KOPT-K1 (cell line): ENCODE results near the gene CEP112.
"Not testable (repeated sequence)": the region's sequence is repeated elsewhere in the genome, so short reads cannot be mapped to it uniquely, and the experiment has no call there.

Experiments used
- H3K27ac ChIP-seq: fragments of 200-600 bp; sonication (generic); 2 replicates; pipeline ENCODE4 v1.5.1; 2016; ENCODE audit warnings: antibody characterized with exemption, mild to moderate bottlenecking, low read depth, low read length; ENCODE audit not compliant: poor library complexity, severe bottlenecking
- H3K36me3 ChIP-seq: fragments of 200-600 bp; sonication (generic); 2 replicates; pipeline ENCODE4 v1.5.1; 2017; ENCODE audit warnings: antibody characterized with exemption, mild to moderate bottlenecking, low read length, moderate library complexity; ENCODE audit not compliant: insufficient read depth
- H3K9me3 ChIP-seq: fragments of 200-600 bp; sonication (generic); 2 replicates; pipeline ENCODE4 v1.5.1; 2017; ENCODE audit warnings: antibody characterized with exemption, low read length, mild to moderate bottlenecking; ENCODE audit not compliant: insufficient read depth, poor library complexity, severe bottlenecking

CEP112 gene

GRCh38 chr17:66184392-66184791, 7.5 kb downstream of the CEP112 start:
- Histone ChIP-seq H3K36me3 (peaks cover 24% of the 10 kb centered on the region), H3K9me3 (peaks cover 18% of the 10 kb centered on the region), H3K27ac (no peak overlapping the region)

GRCh38 chr17:66183529-66183928, 8.4 kb downstream of the CEP112 start:
- Histone ChIP-seq H3K36me3 (peaks cover 24% of the 10 kb centered on the region), H3K9me3 (peaks cover 18% of the 10 kb centered on the region), H3K27ac (no peak overlapping the region)

GRCh38 chr17:66178642-66179041, 13.3 kb downstream of the CEP112 start:
- peaks cover 32% of the 10 kb centered on the region for H3K36me3 ChIP-seq
- no peak overlapping the region for H3K27ac ChIP-seq
- H3K9me3 ChIP-seq: peaks cover 4% of the 10 kb centered on the region

DNA sequence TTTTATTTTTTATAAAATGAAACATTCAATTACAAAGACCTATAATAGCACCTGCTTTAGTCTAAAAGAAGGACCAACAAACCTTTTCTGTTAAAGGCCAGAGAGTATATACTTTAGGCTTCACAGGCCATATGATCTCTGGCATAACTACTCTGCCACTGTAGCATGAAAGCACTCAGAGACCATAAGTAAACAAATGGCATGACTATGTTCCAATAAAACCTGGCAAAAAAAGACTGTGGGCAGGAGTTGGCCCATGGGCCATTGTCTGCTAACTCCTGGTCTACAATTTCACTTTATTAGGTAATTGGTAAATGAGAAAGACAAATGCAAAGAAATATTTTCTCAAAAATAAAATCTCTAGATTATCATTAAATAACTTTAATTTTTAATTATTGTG, 14.9 kb downstream of the CEP112 start:
- H3K27ac ChIP-seq: no peak overlapping the region
- peaks cover 26% of the 10 kb centered on the region for H3K36me3 ChIP-seq
- H3K9me3 ChIP-seq: no peaks in the 10 kb centered on the region

GRCh38 chr17:66175892-66176291, 16.0 kb downstream of the CEP112 start:
- Histone ChIP-seq H3K36me3 (peaks cover 15% of the 10 kb centered on the region; the same call in 1 of the 2 replicates), H3K9me3 (no peaks in the 10 kb centered on the region), H3K27ac (no peak overlapping the region)

DNA sequence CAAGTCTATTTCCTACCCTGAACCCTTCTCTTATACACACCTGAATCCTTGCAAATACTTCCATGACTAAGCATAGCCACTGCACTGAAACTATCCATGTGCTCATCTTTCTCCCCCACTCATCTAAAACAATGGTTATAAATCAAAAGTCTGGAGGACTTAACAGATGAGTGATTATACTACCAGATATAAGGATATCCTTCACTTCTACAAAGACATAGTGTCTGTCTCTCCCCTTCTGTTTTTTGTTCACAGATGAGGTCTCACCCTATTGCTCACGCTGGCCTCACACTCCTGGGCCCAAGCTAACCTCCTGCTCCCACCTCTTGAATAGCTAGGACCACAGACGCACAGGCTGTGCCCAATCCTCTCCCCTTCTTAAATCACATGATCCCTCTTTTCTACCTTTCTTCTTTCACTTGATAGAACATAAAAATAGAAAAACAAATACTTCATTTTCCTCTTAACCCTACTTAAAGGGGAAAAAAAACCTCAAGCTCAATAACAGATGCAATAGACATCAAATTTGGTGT, 19.2 kb downstream of the CEP112 start:
- Histone ChIP-seq H3K36me3 (peaks cover 14% of the 10 kb centered on the region), H3K27ac (no peak overlapping the region), H3K9me3 (no peaks in the 10 kb centered on the region)

GRCh38 chr17:66172144-66172543, 19.8 kb downstream of the CEP112 start:
- Histone ChIP-seq H3K27ac (no peak overlapping the region), H3K9me3 (no peaks in the 10 kb centered on the region), H3K36me3 (peaks cover 18% of the 10 kb centered on the region)

DNA sequence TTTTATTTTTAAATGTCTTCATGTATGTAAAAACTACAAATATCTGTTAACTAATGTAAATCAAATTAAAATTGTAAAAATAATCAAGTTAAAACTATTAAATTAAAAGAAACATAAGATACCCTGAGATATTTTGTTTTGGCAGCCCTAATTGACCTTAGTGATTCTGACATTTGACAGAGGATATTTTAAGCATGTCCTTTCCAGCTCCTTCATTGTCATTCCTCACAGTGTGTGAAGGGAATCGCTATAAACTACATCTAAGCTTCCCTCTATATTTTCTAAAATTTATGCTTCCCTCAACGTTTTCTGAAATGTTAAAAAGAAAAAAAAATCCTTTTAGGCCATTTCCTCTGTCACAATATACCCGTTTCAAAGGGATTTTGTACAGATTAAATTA, 20.2 kb downstream of the CEP112 start:
- Histone ChIP-seq H3K36me3 (peaks cover 20% of the 10 kb centered on the region), H3K27ac (no peak overlapping the region), H3K9me3 (no peaks in the 10 kb centered on the region)

DNA sequence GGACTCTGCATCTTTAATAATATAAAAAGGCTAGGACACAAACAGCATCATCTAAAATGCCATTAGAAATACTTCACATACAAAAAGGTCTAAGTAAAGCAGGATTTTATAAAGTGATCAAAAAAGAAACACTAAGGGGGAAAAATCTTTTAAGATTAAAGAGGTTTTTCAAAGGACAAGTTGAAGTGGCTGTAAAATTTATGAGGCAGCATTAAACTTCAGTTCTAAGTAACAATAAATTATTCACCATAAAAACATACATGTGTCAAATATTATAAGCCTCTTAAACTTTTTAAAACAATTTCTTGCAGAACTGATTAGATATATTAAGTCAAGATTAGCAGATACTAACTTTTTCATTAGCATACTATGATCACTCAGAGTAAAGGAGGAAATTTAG, 20.8 kb downstream of the CEP112 start:
- H3K27ac ChIP-seq: no peak overlapping the region
- H3K9me3 ChIP-seq: no peaks in the 10 kb centered on the region
- H3K36me3 ChIP-seq: peaks cover 20% of the 10 kb centered on the region

DNA sequence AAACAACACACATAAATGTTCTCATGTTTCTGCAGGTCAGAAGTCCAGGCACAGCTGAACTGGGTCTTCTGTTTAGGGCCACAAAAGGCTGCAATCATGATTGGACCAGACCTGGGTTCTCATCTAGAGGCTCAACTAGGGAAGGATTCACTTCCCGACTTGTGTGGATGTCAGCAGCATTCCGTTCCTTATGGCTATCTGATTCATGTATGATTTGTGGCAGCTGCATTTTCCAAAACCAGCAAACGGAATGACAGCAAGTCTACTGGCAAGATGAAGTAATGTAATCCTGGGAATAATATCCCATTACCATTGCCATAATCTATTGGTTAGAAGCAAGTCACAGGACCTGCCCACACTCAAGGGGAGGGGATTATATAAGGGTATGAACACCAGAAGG, 22.1 kb downstream of the CEP112 start:
- Histone ChIP-seq H3K9me3 (no peaks in the 10 kb centered on the region), H3K36me3 (peaks cover 18% of the 10 kb centered on the region), H3K27ac (no peak overlapping the region)

GRCh38 chr17:66167189-66167815, 24.6 kb downstream of the CEP112 start:
- no peak overlapping the region for H3K27ac ChIP-seq
- H3K36me3 ChIP-seq: peaks cover 11% of the 10 kb centered on the region; the same call in 1 of the 2 replicates
- no peaks in the 10 kb centered on the region for H3K9me3 ChIP-seq

GRCh38 chr17:66165537-66166123, 26.3 kb downstream of the CEP112 start:
- Histone ChIP-seq H3K36me3 (peaks cover 11% of the 10 kb centered on the region; the same call in 1 of the 2 replicates), H3K27ac (no peak overlapping the region), H3K9me3 (peaks cover 5% of the 10 kb centered on the region)

- H3K27ac ChIP-seq, H3K36me3 ChIP-seq, H3K9me3 ChIP-seq: not testable (repeated sequence)
These were observed 36.9 kb downstream of the CEP112 start for GRCh38 chr17:66155055-66155454.

DNA sequence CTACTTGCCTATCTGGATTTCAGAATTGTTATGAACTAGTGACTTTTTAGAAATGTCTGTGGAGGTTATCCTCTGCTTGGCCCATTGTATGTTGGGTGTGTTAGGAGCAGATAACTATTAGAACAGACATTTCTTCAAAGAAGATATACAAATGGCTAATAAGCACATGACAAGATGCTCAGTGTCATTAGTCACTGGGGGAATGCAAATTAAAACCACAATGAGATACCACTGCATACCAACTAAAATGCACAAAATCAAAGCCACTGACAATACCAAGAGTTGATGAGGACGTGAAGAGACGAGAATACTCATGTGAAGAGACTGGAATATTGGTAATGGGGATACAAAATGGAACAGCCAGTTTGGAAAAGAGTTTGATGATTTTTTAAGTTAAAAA, 39.2 kb downstream of the CEP112 start:
- Histone ChIP-seq H3K36me3 (no peaks in the 10 kb centered on the region), H3K27ac (no peak overlapping the region), H3K9me3 (no peaks in the 10 kb centered on the region)

DNA sequence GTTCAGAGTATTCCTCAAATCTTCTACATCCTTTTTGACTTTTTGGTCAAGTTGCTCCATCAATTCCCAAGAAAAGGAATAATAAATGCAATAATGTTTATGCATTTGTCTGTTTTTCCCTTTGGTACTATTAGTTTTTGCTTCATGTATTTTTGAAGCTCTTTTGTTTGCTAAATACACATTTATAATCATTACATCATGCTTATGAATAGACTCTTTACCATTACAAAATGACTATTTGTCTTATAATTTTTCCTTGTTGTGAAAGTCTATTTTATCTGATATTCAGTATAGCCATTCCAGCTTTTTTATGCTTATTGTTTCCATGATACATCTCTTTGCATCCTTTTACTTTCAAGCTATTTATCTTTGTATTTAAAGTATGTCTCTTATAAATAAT, 41.2 kb downstream of the CEP112 start:
- H3K27ac ChIP-seq: no peak overlapping the region
- H3K36me3 ChIP-seq: no peaks in the 10 kb centered on the region
- H3K9me3 ChIP-seq: no peaks in the 10 kb centered on the region

DNA sequence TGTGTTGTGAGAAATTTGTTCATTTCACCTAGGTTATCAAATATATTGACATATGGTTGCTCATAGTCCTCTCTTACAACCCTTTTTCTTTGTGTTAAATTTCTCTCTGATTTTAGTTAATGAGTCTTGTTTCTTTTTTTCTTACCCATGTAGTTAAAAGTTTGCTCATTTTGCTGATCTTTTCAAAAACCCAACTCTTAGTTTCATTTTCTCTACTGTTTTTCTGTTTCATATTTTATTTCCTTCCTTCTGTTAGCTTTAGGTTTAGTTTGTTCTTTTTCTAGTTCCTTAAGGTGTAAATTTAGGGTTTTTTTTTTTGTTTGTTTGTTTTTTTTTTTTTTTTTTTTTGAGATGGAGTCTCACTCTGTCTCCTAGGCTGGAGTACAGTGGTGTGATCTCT, 42.4 kb downstream of the CEP112 start:
- Histone ChIP-seq H3K36me3 (no peaks in the 10 kb centered on the region), H3K27ac (no peak overlapping the region), H3K9me3 (no peaks in the 10 kb centered on the region)
